ENCODE measurements around the gene GCM1.

DNA sequence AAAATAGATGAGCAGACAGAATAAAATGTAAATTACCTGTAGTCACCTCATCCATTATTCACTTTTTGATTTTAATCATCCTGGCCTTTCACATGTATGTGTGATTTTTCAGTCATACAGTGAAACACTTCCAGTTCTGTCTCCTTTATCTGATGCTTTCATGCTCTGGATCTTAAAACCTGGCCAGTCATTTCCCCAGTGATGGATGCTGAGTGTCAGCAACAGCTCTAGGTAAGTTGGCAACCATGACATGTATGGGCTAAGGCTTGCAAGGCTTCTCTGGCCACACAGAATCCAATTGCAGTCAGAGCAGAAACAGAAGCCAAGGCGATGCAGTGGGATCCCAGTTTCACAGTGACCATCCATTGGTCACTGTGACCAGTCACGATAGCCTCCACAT is 47.6 kb downstream of the GCM1 start:
- TF ChIP-seq CTCF (IDR thresholded peaks at IDR 0.05; ENCODE audit: borderline replicate concordance, extremely low read depth, low read length, poor library complexity, severe bottlenecking): no peak
- no peak for TF ChIP-seq EZH2 (IDR thresholded peaks at IDR 0.05; ENCODE audit: borderline replicate concordance, low read depth, low read length, severe bottlenecking)

All from DND-41 (cell line).